HG03432 (cell line): ENCODE results near the gene ZNF768.
"Not testable (repeated sequence)": the region's sequence is repeated elsewhere in the genome, so short reads cannot be mapped to it uniquely, and the experiment has no call there.

Source experiments
- ATAC-seq: cut with Tn5 transposase; IDR thresholded peaks from one replicate; pipeline ENCODE4 v1.9.1; 2021; ENCODE audit warnings: mild to moderate bottlenecking, moderate library complexity; ENCODE audit not compliant: unreplicated experiment

The ZNF768 gene

GRCh38 chr16:30533748-30534367 lies 7.5 kb upstream of the ZNF768 start:
- ATAC-seq, result peak; percentile 20

- ATAC-seq, result no peak
Measured at GRCh38 chr16:30533146-30533522, 6.8 kb upstream of the ZNF768 start.

- ATAC-seq, result no peak
Measured at GRCh38 chr16:30532285-30533145, 6.1 kb upstream of the ZNF768 start.

- ATAC-seq, result no peak
Measured at GRCh38 chr16:30530163-30531037, 4.0 kb upstream of the ZNF768 start.

GRCh38 chr16:30528799-30529457 lies 2.6 kb upstream of the ZNF768 start:
- ATAC-seq, result no peak

- ATAC-seq, result no peak
Measured at GRCh38 chr16:30527635-30528178, 1.3 kb upstream of the ZNF768 start.

- ATAC-seq, result peak; percentile 84
Measured at GRCh38 chr16:30526823-30527634, 663 bp upstream of the ZNF768 start.

- ATAC-seq, result no peak
Measured at GRCh38 chr16:30525844-30526136, 576 bp downstream of the ZNF768 start.

GRCh38 chr16:30524575-30525568 lies 1.5 kb downstream of the ZNF768 start:
- no peak for ATAC-seq

- no peak for ATAC-seq
Measured at GRCh38 chr16:30523768-30524574, 2.4 kb downstream of the ZNF768 start.

GRCh38 chr16:30522702-30523463 lies 3.5 kb downstream of the ZNF768 start:
- ATAC-seq, result not testable (repeated sequence)

GRCh38 chr16:30521873-30522641 lies 4.3 kb downstream of the ZNF768 start:
- no peak for ATAC-seq

GRCh38 chr16:30521476-30521872 lies 4.9 kb downstream of the ZNF768 start:
- no peak for ATAC-seq

GRCh38 chr16:30519120-30520049 lies 7.0 kb downstream of the ZNF768 start:
- ATAC-seq, result no peak

- no peak for ATAC-seq
Measured at GRCh38 chr16:30518552-30518951, 7.8 kb downstream of the ZNF768 start.
